Measurements from ENCODE around the gene ST6GALNAC3.
"Not testable (repeated sequence)": the region's sequence is repeated elsewhere in the genome, so short reads cannot be mapped to it uniquely, and the experiment has no call there.

ST6GALNAC3 gene

GRCh38 chr1:76202670-76203069 is 128.1 kb downstream of the ST6GALNAC3 start:
- DNase-seq, result no peak

DNA sequence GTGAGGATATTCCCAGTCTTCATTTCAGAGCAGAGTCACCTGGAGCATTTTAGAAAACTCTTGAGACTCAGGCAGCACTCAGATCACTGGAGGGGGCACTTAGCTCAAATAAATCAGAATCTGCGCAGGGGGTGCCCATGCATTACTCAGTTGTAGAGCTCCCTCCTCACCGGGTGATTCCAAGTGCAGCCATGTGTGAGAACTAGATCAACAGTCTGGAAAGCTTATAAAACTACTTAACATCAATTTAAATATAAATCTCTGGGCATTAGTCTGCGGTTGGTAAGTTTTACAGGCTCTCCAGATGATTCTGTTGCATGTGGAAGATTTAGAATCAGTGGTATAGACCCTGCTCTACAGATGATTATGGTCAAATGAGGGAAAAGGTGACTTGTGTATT is 128.6 kb downstream of the ST6GALNAC3 start:
- no peak for DNase-seq

- no peak for DNase-seq
Measured at GRCh38 chr1:76209238-76209637, 134.7 kb downstream of the ST6GALNAC3 start.

DNA sequence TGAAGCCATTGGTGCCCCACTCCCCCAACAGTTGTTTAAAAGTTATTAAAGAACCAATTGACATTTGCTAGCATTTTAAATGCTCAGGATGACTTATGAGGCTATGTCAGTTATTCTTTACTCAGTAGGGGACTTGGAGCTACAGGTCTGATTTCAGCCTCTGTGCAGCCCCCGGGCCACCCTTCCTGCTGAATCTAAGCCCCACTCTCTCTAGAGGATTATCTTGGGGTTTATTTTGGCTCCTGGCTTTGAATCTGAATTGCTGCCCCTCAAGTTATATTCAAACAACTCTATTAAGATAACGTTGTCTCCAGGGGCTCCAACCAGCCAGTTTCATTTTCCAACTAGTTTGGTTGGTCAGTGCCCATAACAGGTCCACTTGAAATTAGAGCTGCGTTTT is 135.1 kb downstream of the ST6GALNAC3 start:
- no peak for DNase-seq

GRCh38 chr1:76210160-76210559 is 135.6 kb downstream of the ST6GALNAC3 start:
- no peak for DNase-seq

DNA sequence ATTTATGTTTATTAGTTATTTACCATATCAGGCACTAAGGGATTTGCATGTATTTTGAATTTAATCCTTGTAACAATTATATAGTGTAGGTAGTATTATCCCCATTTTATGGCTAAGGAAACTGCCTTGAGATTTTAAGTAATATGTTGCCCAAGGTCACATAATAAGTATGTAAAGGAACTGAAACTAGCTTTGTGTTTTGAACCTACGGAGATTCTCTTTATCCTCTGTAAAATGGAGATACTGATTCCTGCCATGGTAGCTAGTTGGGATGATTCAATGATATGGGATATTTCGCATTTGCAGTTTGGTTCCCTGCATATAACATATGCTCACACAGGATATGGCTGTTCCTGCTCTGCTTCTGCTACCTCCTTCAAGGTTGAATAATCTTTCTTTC is 144.3 kb downstream of the ST6GALNAC3 start:
- peak in 1 of 3 donors; percentile 15 for DNase-seq

DNA sequence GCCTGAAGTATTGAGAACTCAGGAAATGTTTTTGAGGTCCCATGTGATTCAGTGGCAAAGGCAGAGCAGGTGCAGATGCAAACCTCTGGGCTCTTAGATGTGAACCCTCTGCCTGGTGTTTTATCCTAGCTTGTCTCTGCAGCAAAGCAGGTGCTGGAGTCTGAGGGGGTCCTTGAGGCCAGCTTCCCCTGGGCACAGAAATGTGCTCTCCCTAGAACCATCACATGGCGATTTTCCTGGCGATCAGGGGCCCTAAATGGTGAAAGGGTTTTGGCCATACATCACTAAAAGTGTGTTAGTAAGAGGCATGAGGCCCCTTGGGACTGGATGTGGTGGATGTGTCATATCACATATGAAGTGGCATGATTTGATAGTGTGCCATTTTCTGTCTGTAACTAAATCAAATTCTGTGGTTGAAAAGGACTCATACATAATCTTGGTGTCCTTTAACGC is 144.8 kb downstream of the ST6GALNAC3 start:
- no peak for DNase-seq

GRCh38 chr1:76224752-76225151 is 150.2 kb downstream of the ST6GALNAC3 start:
- no peak for DNase-seq

- DNase-seq, result peak; percentile 2 to 59 (median 42)
Measured at GRCh38 chr1:76225526-76225925, 151.0 kb downstream of the ST6GALNAC3 start.

DNA sequence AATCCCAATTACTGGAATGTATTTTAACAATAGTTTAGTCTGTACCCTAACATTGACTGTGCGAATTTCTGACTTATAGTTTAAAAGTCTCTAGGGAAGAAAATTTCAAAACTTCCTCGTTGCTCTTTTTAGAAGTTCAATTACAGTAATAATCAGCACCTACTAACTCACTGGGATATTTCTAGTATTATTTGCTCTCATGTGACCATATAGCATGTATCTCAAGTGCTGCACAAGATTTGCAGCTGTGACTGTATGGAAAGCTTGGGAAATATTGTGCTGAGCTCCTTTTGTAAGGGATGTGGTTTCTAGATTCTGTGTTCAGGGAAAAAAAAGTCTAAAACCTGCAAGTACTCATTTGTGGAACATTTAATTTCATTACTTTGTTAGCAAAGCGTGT is 153.1 kb downstream of the ST6GALNAC3 start:
- DNase-seq, result peak in 1 of 3 donors; percentile 10

GRCh38 chr1:76229279-76230005 is 154.9 kb downstream of the ST6GALNAC3 start:
- no peak for DNase-seq

DNA sequence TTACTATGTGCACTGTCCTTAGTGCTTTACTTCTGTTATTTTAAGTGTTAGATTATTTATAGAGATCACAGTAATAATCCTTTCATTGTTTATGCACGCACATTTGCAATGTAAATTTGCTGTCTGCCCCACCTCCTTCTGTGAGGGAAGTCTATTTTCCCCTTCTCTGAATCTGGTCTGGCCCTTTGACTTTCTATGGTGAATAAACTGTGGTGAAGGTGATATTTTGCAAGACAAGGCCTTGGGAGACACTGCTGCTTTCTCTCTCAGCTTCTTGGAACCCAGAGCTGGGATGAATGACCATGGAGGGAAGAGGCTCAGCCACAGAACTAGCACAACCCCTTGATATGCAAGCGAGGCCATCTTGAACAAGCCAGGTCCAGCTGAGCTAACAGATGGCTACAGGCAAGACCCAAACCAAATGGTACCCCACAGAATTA is 156.3 kb downstream of the ST6GALNAC3 start:
- DNase-seq, result no peak

GRCh38 chr1:76231320-76231719 is 156.8 kb downstream of the ST6GALNAC3 start:
- no peak for DNase-seq

GRCh38 chr1:76232666-76233065 is 158.1 kb downstream of the ST6GALNAC3 start:
- no peak for DNase-seq

DNA sequence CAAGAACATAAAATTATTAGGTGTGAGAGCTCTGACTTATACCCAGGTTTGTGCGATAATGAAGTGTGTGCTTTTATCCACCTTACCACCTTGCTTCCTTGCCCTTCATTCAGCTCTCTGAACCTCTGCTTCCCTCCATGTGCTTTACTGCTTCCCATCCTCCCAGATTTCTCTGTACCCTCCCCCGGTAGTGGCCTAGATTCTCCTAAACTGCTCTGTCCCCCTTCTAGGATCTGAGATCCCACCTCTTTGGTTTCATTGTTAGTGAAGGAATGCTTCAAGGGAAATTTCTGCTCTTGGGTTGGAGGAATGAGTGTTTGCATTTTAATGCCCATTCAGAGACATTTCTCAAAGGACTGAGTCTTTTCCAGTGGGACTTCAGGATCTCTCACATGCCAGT is 159.5 kb downstream of the ST6GALNAC3 start:
- DNase-seq, result no peak

DNA sequence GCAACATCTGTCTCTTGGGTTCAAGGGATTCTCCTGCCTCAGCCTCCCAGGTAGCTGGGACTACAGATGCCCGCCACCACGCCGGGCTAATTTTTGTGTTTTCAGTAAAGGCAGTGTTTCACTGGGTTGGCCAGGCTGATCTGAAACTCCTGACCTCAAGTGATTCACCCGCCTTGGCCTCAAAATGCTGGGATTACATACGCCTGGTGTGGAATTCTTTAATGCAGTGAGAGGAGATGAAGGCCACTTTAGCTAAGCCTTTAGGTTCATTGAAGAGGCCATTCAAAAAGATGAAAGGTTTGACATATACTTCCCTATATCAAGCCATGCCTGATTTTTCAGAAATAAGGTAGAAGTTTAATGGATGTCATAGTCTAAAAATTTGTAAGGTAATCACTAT is 162.7 kb downstream of the ST6GALNAC3 start:
- DNase-seq, result no peak

GRCh38 chr1:76238094-76238628 is 163.6 kb downstream of the ST6GALNAC3 start:
- no peak for DNase-seq

GRCh38 chr1:76239470-76239918 is 164.9 kb downstream of the ST6GALNAC3 start:
- no peak for DNase-seq

- DNase-seq, result peak in 1 of 3 donors; percentile 27
Measured at GRCh38 chr1:76240316-76240715, 165.8 kb downstream of the ST6GALNAC3 start.

DNA sequence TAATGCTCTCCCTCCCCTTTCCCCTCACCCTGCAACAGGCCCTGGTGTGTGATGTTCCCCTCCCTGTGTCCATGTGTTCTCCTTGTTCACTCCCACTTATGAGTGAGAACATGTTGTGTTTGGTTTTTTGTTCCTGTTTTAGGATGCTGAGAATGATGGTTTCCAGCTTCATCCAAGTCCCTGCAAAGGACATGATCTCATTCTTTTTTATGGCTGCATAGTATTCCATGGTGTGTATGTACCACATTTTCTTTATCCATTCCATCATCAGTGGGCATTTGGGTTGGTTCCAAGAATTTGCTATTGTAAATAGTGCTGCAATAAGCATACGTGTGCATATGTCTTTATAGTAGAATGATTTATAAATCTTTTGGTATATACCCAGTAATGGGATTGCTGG is 168.0 kb downstream of the ST6GALNAC3 start:
- not testable (repeated sequence) for DNase-seq

- no peak for DNase-seq
Measured at GRCh38 chr1:76247261-76247852, 172.8 kb downstream of the ST6GALNAC3 start.

- DNase-seq, result no peak
Measured at GRCh38 chr1:76250271-76250670, 175.7 kb downstream of the ST6GALNAC3 start.

- no peak for DNase-seq
Measured at GRCh38 chr1:76252431-76252830, 177.9 kb downstream of the ST6GALNAC3 start.
